NCI-H1694 treated with DMSO at 0.1 percent for 48 hours (cell line): ENCODE measurements around the gene KLF12.
A peak's percentile ranks its signal among the peaks of the same experiment; 100 is the strongest.

Source experiments
- DNase-seq: peaks from one replicate; lab custom pipeline; 2025; lab: John Stamatoyannopoulos, UW

KLF12 gene

DNA sequence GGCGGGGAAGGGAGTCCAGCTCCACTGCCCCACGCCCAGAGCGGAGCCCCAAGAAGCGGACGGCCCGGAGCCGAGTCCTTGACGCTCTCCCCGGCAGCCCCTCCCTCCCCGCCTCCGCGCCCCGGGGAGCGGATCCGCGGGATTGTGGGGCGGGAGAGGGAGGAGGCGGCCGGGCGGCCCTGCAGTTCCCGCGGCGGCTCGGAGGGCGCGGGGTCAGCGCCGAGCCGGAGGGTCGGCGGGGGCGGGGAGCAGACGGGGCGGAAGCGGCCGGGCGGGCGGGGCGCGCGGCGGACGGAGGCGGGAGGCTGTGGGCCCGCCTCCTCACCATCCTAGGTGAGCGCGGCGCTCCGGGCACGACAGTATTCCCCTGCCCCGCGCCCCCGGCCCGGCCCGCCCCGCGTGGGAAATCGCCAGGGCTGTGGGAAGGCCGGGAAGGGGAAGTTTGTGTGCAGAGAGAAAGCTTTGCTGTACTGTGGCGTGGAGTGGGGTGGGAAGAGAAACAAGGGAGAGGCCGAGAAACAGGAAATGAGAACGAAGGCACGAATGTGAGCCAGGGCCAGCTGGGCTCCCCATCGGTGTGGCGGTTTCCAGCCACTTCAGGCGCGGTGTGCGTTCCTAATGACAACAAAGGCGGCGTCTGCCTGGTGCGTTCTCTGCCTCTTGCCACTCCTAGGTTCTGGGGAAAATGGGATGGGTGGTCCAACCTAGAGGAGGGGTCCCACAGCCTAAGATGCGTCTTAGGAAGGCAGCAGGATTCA, 1.3 kb upstream of the KLF12 start:
- DNase-seq = peak; percentile 42

GRCh38 chr13:74134777-74135325, 647 bp upstream of the KLF12 start:
- DNase-seq = peak; percentile 47

- peak; percentile 88 for DNase-seq
Observed at GRCh38 chr13:74133657-74134201, 475 bp downstream of the KLF12 start.

DNA sequence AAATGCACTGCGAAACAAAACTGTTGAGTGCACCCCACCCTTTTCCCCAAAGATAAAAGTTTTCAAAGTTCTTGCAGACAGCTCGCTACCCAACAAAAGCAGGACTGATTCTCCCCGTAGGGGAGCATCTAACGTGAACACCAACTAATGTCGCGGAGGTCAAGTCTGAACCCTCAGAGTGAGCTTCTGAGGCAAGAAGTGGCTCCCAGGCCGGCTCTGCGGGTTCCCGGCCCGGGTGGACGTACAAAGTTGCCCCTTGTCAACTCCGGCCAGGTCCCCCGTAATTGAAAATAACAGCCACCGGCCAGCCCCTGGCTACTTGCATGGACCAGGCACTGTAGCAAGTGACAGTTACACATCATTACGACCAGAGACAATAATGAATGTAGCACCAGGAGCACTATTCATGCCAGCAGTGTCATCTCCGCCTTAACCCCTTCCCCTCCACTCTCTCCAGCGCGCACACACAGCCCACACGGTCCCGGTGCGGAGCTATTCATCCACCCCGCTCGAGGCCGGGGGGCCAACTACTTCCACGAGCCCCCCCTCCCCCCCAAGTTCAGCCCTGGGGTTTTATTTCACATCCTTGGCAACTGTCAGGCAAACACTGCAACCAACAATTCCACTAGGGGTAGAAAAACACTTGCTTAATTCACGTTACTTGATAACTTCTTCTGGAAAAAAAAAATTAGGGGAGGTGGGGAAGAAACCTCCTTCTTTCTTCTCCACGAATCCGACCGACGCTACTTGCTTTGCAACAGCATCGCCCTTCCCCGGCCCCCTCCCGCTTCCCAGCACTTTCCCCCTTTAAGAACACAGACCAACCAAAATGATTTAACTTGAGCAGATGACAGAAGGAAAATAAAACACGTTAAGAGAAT, 1.2 kb downstream of the KLF12 start:
- peak; percentile 40 for DNase-seq

GRCh38 chr13:74132152-74132775, 1.9 kb downstream of the KLF12 start:
- DNase-seq = no peak

GRCh38 chr13:74131227-74131626, 3.0 kb downstream of the KLF12 start:
- no peak for DNase-seq

DNA sequence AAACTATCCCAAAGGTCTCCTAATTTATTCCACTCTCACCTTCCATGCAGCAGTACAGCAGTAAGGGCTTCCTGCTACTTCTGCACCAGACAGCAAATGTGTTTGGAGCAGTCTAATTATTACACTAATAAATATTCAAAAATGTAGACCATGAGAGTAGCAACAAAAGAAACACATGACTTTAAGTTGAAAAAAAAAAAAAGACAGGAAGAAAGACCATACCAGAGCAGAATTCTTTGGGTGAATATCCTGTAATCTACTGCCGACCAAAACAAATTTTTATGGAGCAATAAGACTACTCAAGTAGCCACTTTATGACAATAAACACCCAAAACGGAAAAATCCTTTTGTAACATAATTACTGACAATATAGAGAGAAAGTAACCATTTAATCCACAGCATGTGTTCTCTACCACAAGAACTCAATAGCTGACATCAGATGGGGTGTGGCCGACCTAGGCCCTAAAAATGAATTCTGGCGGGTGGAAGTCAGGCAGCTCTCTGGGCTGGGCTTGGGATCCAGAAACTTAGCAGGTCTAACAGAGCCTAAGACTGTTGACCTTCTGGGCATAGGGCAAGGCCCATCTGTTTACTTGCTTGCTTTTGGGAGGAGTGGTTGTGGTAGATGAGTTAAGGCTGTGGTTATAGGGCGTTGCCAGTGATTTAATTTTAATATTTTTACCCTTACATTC, 4.6 kb downstream of the KLF12 start:
- no peak for DNase-seq

DNA sequence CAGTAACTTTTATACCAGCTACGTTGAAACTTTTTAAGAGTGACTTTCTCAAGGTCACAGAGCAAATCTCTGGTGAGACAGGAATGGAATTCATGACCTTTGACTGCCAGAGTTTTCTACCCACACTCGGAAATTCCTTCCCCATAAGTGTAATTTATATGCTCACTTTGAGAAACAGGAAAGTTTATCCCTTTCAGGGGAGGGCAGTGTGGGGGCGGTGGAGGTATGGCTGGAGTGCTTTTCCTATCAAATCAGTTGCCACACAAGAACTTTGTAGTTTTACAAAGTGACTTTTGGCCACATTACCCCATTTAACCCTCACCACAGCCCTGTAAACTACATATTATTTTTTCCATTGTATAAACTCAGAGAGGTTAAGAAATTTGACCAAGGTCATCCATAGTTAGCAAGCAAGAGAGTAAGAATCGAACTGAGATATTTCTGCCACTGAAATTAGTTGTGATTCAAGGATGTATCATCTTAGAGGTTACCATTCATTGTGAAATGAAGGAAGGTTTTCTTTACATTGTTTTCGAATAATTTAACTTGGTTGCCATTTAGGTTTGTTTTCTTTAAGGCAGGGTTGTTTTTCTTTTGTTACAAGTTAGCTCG, 5.9 kb downstream of the KLF12 start:
- DNase-seq = no peak

DNA sequence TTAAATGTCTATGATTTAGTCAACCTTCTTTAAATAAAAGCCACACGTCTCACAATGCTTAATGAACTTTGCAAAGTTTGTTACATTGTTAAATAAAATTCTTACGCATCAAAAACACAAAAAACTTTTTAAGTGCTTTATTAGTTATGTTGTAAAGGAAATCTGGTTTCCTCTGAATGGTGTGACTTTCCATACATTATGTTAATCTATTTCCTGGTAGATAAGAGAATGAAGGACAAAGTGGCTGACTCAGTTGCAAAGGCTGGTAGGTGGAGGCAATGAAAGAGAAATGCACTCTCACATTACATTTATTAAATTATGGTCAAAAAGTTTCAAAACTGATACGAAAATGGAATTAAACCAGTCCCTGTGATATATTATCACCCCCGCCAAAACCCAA, 15.9 kb downstream of the KLF12 start:
- DNase-seq = no peak

DNA sequence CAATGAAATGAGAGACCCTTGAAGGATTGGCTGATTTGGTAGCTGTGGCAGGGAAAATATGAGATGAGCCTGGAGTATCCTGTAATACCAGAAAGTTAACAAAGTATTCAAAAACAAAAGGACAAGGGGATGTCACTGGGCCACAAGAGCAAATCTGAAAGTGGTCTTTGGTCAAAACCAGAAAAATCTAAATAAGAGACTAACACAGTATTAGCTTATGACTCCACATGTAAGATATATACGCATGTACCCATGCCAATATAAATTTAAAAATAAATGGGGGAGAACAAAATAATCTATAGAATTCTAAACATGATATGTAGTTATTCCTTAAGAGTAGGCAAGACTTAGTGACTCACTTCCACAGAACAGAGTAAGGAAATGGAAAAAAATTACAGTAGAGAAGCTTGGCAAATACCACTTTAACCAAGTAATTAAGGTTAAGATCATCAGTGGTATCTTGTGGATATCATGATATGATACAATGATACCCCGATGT, 16.9 kb downstream of the KLF12 start:
- no peak for DNase-seq

GRCh38 chr13:74115133-74115532, 19.1 kb downstream of the KLF12 start:
- no peak for DNase-seq

DNA sequence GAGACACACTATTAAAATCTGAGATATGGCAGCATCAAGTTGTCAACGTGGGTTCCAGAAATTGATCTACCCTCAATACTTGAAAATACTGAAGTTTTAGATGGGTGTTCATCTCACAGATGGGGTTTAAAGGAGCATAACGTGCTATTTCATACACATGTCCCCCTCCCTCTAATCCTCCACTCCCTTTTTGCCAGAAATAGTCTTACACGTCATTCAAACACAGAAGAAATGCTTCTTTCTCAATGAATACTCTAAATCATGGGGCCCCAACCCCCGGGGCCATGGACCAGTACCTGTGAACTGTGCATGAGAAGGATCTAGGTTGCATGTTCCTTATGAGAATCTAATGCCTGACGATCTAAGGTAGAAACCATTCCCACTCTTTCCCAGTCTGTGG, 19.6 kb downstream of the KLF12 start:
- DNase-seq = no peak

DNA sequence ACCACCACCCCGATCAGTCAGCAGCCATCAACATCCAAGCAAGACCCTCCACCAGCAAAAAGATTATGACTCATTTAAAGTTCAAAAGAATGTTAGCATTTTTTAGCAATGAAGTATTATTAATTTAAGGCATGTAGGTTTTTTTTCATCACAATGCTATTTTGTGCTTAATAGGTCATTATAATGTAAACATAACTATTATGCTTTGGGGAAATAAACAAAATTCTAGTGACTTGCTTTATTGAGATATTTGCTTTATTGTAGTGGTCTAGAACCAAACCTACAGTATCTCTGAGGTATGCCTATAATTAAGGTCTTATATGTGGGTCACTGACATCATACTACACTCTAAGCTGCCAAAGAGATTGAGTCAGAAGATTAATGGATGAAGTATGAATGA, 20.0 kb downstream of the KLF12 start:
- DNase-seq = no peak

DNA sequence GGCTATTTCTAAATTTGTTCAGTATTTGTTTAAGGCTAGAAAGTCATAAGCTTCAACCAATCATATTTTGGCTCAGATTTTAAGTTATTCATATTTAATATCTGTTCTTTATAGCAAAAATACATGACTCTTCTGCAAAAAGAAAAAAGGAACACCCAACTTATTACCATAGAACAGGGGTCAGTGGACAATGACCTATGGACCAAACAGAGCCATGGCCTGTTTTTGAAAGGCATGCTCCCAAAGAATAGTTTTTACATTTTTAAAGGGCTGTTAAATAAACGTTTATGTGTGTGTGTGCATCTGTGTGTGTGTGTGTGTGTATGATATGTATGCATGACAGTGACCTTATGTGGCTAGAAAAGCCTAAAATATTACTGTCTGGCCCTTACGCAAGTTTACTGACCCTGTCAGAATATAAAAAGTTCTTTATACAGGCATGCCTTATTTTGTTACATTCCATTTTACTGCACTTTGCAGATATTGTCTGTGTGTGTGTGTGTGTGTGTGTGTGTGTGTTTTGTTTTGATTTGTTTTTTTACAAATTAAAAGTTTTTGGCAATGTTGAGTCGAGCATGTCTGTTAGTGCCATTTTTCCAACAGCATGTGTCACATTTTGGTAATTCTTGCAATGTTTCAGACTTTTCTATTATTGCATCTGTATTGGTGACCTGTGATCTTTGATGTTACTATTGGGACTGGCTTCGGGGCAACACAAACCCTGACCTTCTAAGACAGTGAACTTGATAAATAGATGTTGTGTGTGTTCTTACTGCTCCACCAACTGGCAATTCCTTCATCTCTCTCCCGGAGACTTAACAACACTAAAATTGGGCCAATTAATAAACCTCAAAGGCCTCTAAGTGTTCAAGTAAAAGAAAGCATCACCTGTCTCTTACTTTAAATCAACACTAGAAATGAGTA, 22.0 kb downstream of the KLF12 start:
- DNase-seq = no peak

DNA sequence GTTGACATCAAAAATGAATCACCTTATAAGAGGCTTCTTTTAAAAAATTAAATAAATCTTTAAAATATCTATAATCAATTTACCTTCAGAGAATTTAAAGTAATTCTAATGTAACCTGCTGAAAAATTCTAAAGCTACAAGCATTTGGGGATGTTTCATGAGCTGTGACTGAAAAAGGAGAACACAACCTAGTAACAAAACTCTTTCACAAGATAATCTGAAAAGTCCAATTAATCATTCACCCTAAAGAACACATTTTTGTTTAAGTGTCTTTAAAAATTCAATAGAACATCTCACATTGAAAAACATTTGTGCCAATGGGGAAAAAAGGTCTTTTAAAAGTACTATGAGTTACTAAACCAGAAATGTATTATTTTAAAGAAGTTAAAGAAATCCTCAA, 22.8 kb downstream of the KLF12 start:
- no peak for DNase-seq

GRCh38 chr13:74110053-74110452, 24.2 kb downstream of the KLF12 start:
- no peak for DNase-seq

GRCh38 chr13:74107598-74107997, 26.6 kb downstream of the KLF12 start:
- no peak for DNase-seq

GRCh38 chr13:74105871-74106270, 28.3 kb downstream of the KLF12 start:
- DNase-seq = no peak

- DNase-seq = no peak
Observed at GRCh38 chr13:74104661-74105275, 29.4 kb downstream of the KLF12 start.
